Fibroblast of lung (primary cell): ENCODE results near the gene RANGRF. TPM values are rescaled to one million over a fixed set of nuclear protein-coding genes. Genes with fewer than 3 reads are reported as not detected.

Experiments used
- DNase-seq, 2 donors: peaks; one replicate each; pipeline versions ENCODE4 v3.0.0 to v3.0.0-alpha.2; 2010; ENCODE audit warnings: low read depth in 2 of 2
- H2AFZ ChIP-seq: 2 replicates; pipeline ENCODE4 v1.5.1; 2012; ENCODE audit warnings: low read length, control low read depth, inconsistent platforms
- H3K27ac ChIP-seq: 2 replicates; pipeline ENCODE4 v1.5.1; 2011; ENCODE audit warnings: low read length, control low read depth; ENCODE audit not compliant: insufficient read depth
- H3K27me3 ChIP-seq: 2 replicates; pipeline ENCODE4 v1.5.1; 2011; ENCODE audit warnings: mild to moderate bottlenecking, low read length; ENCODE audit not compliant: control insufficient read depth, insufficient read depth
- H3K36me3 ChIP-seq: 2 replicates; pipeline ENCODE4 v1.5.1; 2011; ENCODE audit warnings: low read length; ENCODE audit not compliant: control insufficient read depth, insufficient read depth
- H3K4me1 ChIP-seq: 2 replicates; pipeline ENCODE4 v1.5.1; 2011; ENCODE audit warnings: low read length; ENCODE audit not compliant: control insufficient read depth, insufficient read depth; ENCODE audit errors: extremely low read depth
- H3K4me2 ChIP-seq: 2 replicates; pipeline ENCODE4 v1.5.1; 2011; ENCODE audit warnings: low read length, control low read depth; ENCODE audit not compliant: insufficient read depth; ENCODE audit errors: extremely low read depth
- H3K4me3 ChIP-seq, 4 experiments: fragments of 200-600 bp in 1 of 4; sonication (generic) in 1 of 4; replicated peaks in 1 of 4; 2 replicates each; pipeline ENCODE4 v1.5.1; 2011 to 2016; ENCODE audit warnings: low read length in 4 of 4, low read depth in 3 of 4, mild to moderate bottlenecking in 3 of 4, control low read depth in 2 of 4, inconsistent platforms in 1 of 4, mixed read lengths in 1 of 4; ENCODE audit not compliant: insufficient read depth in 1 of 4; ENCODE audit errors: control extremely low read depth in 1 of 4
- H3K79me2 ChIP-seq: 2 replicates; pipeline ENCODE4 v1.5.1; 2012; ENCODE audit warnings: mild to moderate bottlenecking, low read length, inconsistent platforms; ENCODE audit not compliant: control insufficient read depth, insufficient read depth
- H3K9ac ChIP-seq: 2 replicates; pipeline ENCODE4 v1.5.1; 2011; ENCODE audit warnings: mild to moderate bottlenecking, low read length, control low read depth; ENCODE audit not compliant: insufficient read depth
- H3K9me3 ChIP-seq: 2 replicates; pipeline ENCODE4 v1.5.1; 2012; ENCODE audit warnings: low read depth, low read length; ENCODE audit not compliant: control insufficient read depth, insufficient read depth
- H4K20me1 ChIP-seq: 2 replicates; pipeline ENCODE4 v1.5.1; 2011; ENCODE audit warnings: low read length; ENCODE audit not compliant: control insufficient read depth, insufficient read depth; ENCODE audit errors: extremely low read depth
- CTCF ChIP-seq, 2 donors: IDR thresholded peaks in 1 of 2; conservative IDR thresholded peaks in 1 of 2; 1 replicate in 1 of 2; 2 replicates in 1 of 2; pipeline ENCODE4 v1.5.1; 2011 to 2012; ENCODE audit warnings: low read length in 2 of 2, control low read depth in 1 of 2, inconsistent platforms in 1 of 2, low read depth in 1 of 2, mild to moderate bottlenecking in 1 of 2
- EZH2 ChIP-seq: IDR thresholded peaks from 2 replicates; pipeline ENCODE4 v1.5.1; 2012; ENCODE audit warnings: low read length, control low read depth, mild to moderate bottlenecking; ENCODE audit errors: missing control alignments
- polyA plus RNA-seq, 2 donors: library from polyadenylated mRNA; depleted of rRNA in 1 of 2; stranded (reverse) in 1 of 2; unstranded in 1 of 2; fragments of >200 nt; gene quantifications; 2 replicates each; pipeline ENCODE4 v1.2.1, GENCODE V29; 2011 to 2012; ENCODE audit warnings: missing spikeins in 1 of 2
- total RNA-seq: library from RNA; depleted of rRNA; stranded (reverse); fragments of >200 nt; gene quantifications from 2 replicates; pipeline ENCODE4 v1.2.1, GENCODE V29; 2014

Gene RANGRF
- total and polyA plus RNA-seq, 2 donors (not counting 1 experiment from before 2014, with no cell fraction given), result 15.4 to 19.8 TPM

- H4K20me1 ChIP-seq, result no peaks in the 10 kb centered on the region
- no peak for TF ChIP-seq CTCF (conservative IDR thresholded peaks at IDR 0.05 in 1 of 2, IDR thresholded peaks at IDR 0.05 in 1 of 2; ENCODE audit: low read depth in 1 of 2, low read length in 2 of 2)
- no peak for TF ChIP-seq EZH2
- no peak for DNase-seq
Observed at GRCh38 chr17:8277317-8277716, 11.2 kb upstream of the RANGRF start.

GRCh38 chr17:8282345-8282744 lies 6.1 kb upstream of the RANGRF start:
- Histone ChIP-seq H3K4me2 (no peak overlapping the region), H4K20me1 (no peaks in the 10 kb centered on the region), H3K4me1 (peaks cover 3% of the 10 kb centered on the region), H3K9ac (no peak overlapping the region), H3K79me2 (no peaks in the 10 kb centered on the region), H3K27me3 (no peaks in the 10 kb centered on the region), H3K27ac (no peak overlapping the region), H3K9me3 (no peaks in the 10 kb centered on the region), H3K36me3 (no peaks in the 10 kb centered on the region), H3K4me3 (no peak overlapping the region), H2AFZ (no peak overlapping the region)
- no peak for DNase-seq
- TF ChIP-seq EZH2 (no peak), CTCF (conservative IDR thresholded peaks at IDR 0.05 in 1 of 2, IDR thresholded peaks at IDR 0.05 in 1 of 2; ENCODE audit: low read depth in 1 of 2, low read length in 2 of 2) (no peak)

More at GRCh38 chr17:8277317-8277716, 11.2 kb upstream of the RANGRF start:
- Histone ChIP-seq H3K79me2 (no peaks in the 10 kb centered on the region), H3K36me3 (peaks cover 1% of the 10 kb centered on the region), H3K4me3 (no peak overlapping the region), H3K9ac (no peak overlapping the region), H3K9me3 (no peaks in the 10 kb centered on the region), H3K27me3 (no peaks in the 10 kb centered on the region), H3K4me2 (no peak overlapping the region), H2AFZ (no peak overlapping the region), H3K27ac (no peak overlapping the region), H3K4me1 (peaks cover 3% of the 10 kb centered on the region)

GRCh38 chr17:8283356-8283755 lies 5.1 kb upstream of the RANGRF start:
- Histone ChIP-seq H3K9me3 (no peaks in the 10 kb centered on the region), H3K4me1 (peaks cover 3% of the 10 kb centered on the region), H3K27me3 (no peaks in the 10 kb centered on the region), H3K9ac (no peak overlapping the region), H3K27ac (no peak overlapping the region), H3K4me3 (no peak overlapping the region), H4K20me1 (no peaks in the 10 kb centered on the region), H3K4me2 (no peak overlapping the region), H2AFZ (no peak overlapping the region), H3K36me3 (no peaks in the 10 kb centered on the region), H3K79me2 (no peaks in the 10 kb centered on the region)
- no peak for DNase-seq
- TF ChIP-seq CTCF (conservative IDR thresholded peaks at IDR 0.05 in 1 of 2, IDR thresholded peaks at IDR 0.05 in 1 of 2; ENCODE audit: low read depth in 1 of 2, low read length in 2 of 2), result no peak
- TF ChIP-seq EZH2, result no peak
